ENCODE measurements around the gene NADK2.
"Not testable (repeated sequence)": the region's sequence is repeated elsewhere in the genome, so short reads cannot be mapped to it uniquely, and the experiment has no call there.

Gene NADK2, protein sequence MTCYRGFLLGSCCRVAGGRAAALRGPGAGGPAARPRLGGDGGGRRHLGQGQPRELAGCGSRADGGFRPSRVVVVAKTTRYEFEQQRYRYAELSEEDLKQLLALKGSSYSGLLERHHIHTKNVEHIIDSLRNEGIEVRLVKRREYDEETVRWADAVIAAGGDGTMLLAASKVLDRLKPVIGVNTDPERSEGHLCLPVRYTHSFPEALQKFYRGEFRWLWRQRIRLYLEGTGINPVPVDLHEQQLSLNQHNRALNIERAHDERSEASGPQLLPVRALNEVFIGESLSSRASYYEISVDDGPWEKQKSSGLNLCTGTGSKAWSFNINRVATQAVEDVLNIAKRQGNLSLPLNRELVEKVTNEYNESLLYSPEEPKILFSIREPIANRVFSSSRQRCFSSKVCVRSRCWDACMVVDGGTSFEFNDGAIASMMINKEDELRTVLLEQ

GRCh38 chr5:36241631-36242533, at the start of gene NADK2:
NADK2 (minus strand) TSS chr5:36241925; CDS start chr5:36241798, 127 bp downstream.
- TF ChIP-seq, protein P1, sequence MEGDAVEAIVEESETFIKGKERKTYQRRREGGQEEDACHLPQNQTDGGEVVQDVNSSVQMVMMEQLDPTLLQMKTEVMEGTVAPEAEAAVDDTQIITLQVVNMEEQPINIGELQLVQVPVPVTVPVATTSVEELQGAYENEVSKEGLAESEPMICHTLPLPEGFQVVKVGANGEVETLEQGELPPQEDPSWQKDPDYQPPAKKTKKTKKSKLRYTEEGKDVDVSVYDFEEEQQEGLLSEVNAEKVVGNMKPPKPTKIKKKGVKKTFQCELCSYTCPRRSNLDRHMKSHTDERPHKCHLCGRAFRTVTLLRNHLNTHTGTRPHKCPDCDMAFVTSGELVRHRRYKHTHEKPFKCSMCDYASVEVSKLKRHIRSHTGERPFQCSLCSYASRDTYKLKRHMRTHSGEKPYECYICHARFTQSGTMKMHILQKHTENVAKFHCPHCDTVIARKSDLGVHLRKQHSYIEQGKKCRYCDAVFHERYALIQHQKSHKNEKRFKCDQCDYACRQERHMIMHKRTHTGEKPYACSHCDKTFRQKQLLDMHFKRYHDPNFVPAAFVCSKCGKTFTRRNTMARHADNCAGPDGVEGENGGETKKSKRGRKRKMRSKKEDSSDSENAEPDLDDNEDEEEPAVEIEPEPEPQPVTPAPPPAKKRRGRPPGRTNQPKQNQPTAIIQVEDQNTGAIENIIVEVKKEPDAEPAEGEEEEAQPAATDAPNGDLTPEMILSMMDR (conservative IDR thresholded peaks at IDR 0.05; ENCODE audit: low read length), result peak; percentile 62
- peak; percentile 96 for DNase-seq (ENCODE audit: low read depth)
- peak within 1 kb of the TSS; percentile 77 for H3K4me3 ChIP-seq (ENCODE audit: low read length)

DNA sequence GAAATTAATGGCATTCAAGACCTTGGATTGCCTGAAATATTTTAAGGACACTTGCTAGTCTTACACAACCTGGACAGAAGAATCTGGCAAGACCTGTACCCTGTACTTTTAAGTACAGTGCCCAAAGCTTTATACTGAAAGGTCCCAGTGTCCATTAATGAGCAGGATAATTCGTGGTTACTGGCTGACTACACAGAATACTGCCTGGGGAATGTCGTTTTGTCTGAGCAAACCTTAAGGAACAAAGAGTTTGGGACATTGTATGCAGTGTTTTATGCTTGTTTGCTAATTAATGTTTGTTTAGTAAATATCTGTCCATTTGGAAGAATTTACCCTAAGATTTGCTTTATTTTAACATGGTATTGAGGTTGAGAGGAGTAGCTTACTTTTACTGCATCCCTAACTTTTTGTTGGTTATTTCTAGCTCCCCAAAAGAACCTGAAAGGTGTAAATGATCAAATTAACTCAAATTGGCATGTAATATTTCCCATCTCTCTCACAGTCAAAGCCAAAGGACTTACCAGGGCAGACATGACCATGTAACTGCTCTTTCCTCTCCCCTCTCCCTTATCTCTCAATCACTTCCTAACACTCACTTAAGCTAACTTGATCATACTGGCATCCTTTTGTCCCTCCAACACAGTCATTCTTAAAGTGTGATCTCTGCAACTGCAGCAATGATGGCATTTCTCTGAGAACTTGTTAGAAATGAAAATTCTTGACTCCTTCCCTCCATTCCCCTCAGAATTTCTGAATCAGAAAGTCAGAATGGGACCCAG, 44.3 kb upstream of the NADK2 start:
- DNase-seq (ENCODE audit: low read depth), result no peak
- H3K4me3 ChIP-seq (ENCODE audit: low read length), result no peak overlapping the region
- TF ChIP-seq, protein P1 (conservative IDR thresholded peaks at IDR 0.05; ENCODE audit: low read length), result no peak

DNA sequence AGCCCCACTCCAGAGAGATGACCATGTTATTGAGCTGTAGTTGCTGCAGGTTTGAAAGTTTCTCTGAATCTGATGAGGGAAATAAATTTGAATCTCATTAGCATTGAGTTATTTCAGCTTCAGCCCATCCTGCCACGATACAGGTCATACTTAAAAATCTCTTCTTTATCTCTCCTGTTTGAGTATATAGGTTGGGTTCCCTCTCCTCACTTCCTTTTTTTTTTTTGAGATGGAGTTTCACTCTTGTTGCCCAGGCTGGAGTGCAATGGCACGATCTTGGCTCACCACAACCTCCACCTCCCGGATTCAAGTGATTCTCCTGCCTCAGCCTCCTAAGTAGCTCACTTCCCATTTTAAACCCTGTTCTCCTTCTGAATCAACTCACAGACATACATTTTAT, 42.0 kb upstream of the NADK2 start:
- DNase-seq (ENCODE audit: low read depth); H3K4me3 ChIP-seq (ENCODE audit: low read length): not testable (repeated sequence)

- no peak for DNase-seq (ENCODE audit: low read depth)
- TF ChIP-seq, protein P1 (conservative IDR thresholded peaks at IDR 0.05; ENCODE audit: low read length), result no peak
- H3K4me3 ChIP-seq (ENCODE audit: low read length), result no peak overlapping the region
Observed at GRCh38 chr5:36281626-36282025, 39.9 kb upstream of the NADK2 start.

GRCh38 chr5:36279054-36279698, 37.5 kb upstream of the NADK2 start:
- TF ChIP-seq, protein P1 (conservative IDR thresholded peaks at IDR 0.05; ENCODE audit: low read length), result no peak
- no peak overlapping the region for H3K4me3 ChIP-seq (ENCODE audit: low read length)
- peak; percentile 56 for DNase-seq (ENCODE audit: low read depth)

- no peak overlapping the region for H3K4me3 ChIP-seq (ENCODE audit: low read length)
- DNase-seq (ENCODE audit: low read depth), result no peak
- TF ChIP-seq, protein P1 (conservative IDR thresholded peaks at IDR 0.05; ENCODE audit: low read length), result no peak
Observed at GRCh38 chr5:36277521-36278176, 35.9 kb upstream of the NADK2 start.
